ENCODE measurements around the gene BROX. TPM values are rescaled to one million over a fixed set of nuclear protein-coding genes. Genes with fewer than 3 reads are reported as not detected.
"Not testable (repeated sequence)": the region's sequence is repeated elsewhere in the genome, so short reads cannot be mapped to it uniquely, and the experiment has no call there.

The BROX gene
- total RNA-seq, 1 donor from 2014 or later: 34.6 TPM

GRCh38 chr1:222757646-222758268 lies 45.4 kb downstream of the BROX start:
- POLR2A ChIA-PET: interaction anchor here (0.5 kb wide), 1 partner anchor 19 kb away, joined by 4 read pairs; no protein-coding TSS in a partner anchor

DNA sequence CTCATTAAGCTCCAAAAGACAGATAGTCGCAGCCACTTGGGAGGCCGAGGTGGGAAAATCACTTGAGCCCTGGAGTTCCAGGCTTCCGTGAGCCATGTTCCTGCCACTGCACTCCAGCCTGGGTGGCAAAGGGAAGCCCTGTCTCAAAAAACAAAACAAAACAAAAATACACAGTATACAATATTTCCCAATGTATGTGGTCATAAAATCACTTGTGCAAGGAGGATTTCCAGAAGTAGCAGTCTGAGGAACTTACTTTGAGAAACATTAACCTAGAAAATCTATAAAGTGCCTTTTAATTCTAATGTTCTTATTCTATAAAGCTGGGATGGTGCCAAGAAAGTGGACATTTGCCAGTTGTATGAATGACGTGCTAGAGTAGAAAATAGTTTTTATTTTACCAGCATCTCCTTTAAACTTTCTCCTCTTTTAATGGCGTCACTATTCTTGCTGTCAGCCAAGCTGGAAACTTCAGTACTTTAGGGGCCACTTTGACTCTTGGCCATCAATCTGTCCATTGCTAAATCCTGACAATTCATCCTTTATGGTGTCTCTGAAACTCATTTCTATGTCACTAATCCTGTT lies 47.2 kb downstream of the BROX start:
- CTCF ChIA-PET: no interaction called here
- H3K4me1 Mint-ChIP-seq: peaks cover 16% of the 10 kb centered on the region
- ATAC-seq (ENCODE audit: low read depth): no peak
- POLR2A ChIA-PET: interaction anchor here (0.6 kb wide), 1 partner anchor 45 kb away, joined by 3 read pairs; no protein-coding TSS in a partner anchor
- no peaks in the 10 kb centered on the region for H3K9me3 Mint-ChIP-seq
- intact Hi-C loops (cut with micrococcal nuclease): no loop called here
- no peak for DNase-seq
- TF ChIP-seq, protein P1, sequence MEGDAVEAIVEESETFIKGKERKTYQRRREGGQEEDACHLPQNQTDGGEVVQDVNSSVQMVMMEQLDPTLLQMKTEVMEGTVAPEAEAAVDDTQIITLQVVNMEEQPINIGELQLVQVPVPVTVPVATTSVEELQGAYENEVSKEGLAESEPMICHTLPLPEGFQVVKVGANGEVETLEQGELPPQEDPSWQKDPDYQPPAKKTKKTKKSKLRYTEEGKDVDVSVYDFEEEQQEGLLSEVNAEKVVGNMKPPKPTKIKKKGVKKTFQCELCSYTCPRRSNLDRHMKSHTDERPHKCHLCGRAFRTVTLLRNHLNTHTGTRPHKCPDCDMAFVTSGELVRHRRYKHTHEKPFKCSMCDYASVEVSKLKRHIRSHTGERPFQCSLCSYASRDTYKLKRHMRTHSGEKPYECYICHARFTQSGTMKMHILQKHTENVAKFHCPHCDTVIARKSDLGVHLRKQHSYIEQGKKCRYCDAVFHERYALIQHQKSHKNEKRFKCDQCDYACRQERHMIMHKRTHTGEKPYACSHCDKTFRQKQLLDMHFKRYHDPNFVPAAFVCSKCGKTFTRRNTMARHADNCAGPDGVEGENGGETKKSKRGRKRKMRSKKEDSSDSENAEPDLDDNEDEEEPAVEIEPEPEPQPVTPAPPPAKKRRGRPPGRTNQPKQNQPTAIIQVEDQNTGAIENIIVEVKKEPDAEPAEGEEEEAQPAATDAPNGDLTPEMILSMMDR (IDR thresholded peaks at IDR 0.05): no peak
- H3K27ac Mint-ChIP-seq: no peak overlapping the region
- peaks cover 10% of the 10 kb centered on the region for H3K36me3 Mint-ChIP-seq (ENCODE audit: low read depth)
- H3K4me3 Mint-ChIP-seq: no peak overlapping the region
- H3K27me3 Mint-ChIP-seq: no peaks in the 10 kb centered on the region

More at GRCh38 chr1:222757646-222758268, 45.4 kb downstream of the BROX start:
- Mint-ChIP-seq H3K27me3 (no peaks in the 10 kb centered on the region), H3K4me1 (peaks cover 33% of the 10 kb centered on the region), H3K4me3 (no peak overlapping the region), H3K27ac (no peak overlapping the region), H3K36me3 (ENCODE audit: low read depth) (peaks cover 10% of the 10 kb centered on the region), H3K9me3 (no peaks in the 10 kb centered on the region)
- TF ChIP-seq, protein P1 (IDR thresholded peaks at IDR 0.05): no peak
- ATAC-seq (ENCODE audit: low read depth) (no peak), DNase-seq (no peak)
- CTCF ChIA-PET: interaction anchor here (0.7 to 1.9 kb wide), 3 partner anchors 13 to 36 kb away, joined by 3 to 4 read pairs (median 4); no protein-coding TSS in a partner anchor
- intact Hi-C loops (cut with micrococcal nuclease): no loop called here

DNA sequence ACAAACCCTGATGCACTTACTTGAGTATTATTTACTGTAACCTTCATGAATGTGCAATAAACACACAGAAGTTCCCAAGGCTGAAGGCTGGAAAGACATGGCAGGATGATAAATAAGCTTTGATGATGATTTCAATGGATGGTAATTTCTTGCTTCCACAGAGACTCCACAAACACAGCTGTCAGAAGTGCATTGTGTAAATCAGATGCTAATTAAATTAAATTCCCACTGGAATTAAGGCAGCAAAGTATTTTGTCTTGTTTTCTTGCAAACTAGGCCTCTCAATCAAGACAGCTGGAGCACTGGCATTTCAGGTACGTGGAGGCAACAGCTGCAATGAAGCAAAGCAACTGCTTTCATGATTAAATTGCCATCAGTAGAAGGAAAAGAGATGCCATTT lies 48.7 kb downstream of the BROX start:
- POLR2A ChIA-PET: no interaction called here
- TF ChIP-seq, protein P1 (IDR thresholded peaks at IDR 0.05): no peak
- CTCF ChIA-PET: interaction anchor here (0.9 kb wide), 1 partner anchor 22 kb away, joined by 3 read pairs; no protein-coding TSS in a partner anchor
- H3K27me3 Mint-ChIP-seq: no peaks in the 10 kb centered on the region
- no peak overlapping the region for H3K4me3 Mint-ChIP-seq
- H3K36me3 Mint-ChIP-seq (ENCODE audit: low read depth): peaks cover 12% of the 10 kb centered on the region
- no peak for DNase-seq
- H3K4me1 Mint-ChIP-seq: peaks cover 3% of the 10 kb centered on the region
- H3K9me3 Mint-ChIP-seq: no peaks in the 10 kb centered on the region
- no peak overlapping the region for H3K27ac Mint-ChIP-seq
- intact Hi-C loops (cut with micrococcal nuclease): no loop called here
- no peak for ATAC-seq (ENCODE audit: low read depth)

GRCh38 chr1:222762178-222762577 lies 49.8 kb downstream of the BROX start:
- H3K4me3 Mint-ChIP-seq; intact Hi-C loops (cut with micrococcal nuclease); H3K9me3 Mint-ChIP-seq; ATAC-seq (ENCODE audit: low read depth); POLR2A ChIA-PET; H3K27me3 Mint-ChIP-seq; DNase-seq; H3K4me1 Mint-ChIP-seq; CTCF ChIA-PET; H3K27ac Mint-ChIP-seq: not testable (repeated sequence)
- peaks cover 12% of the 10 kb centered on the region for H3K36me3 Mint-ChIP-seq (ENCODE audit: low read depth)

GRCh38 chr1:222767152-222767571 lies 54.8 kb downstream of the BROX start:
- H3K4me1 Mint-ChIP-seq: peaks cover 39% of the 10 kb centered on the region
- H3K27ac Mint-ChIP-seq: peak overlapping the region; percentile 20
- ATAC-seq (ENCODE audit: low read depth) (no peak), DNase-seq (no peak)
- H3K27me3 Mint-ChIP-seq: no peaks in the 10 kb centered on the region
- peaks cover 8% of the 10 kb centered on the region for H3K9me3 Mint-ChIP-seq
- ChIA-PET CTCF (interaction anchor here (1.3 kb wide), 1 partner anchor 28 kb away, joined by 3 read pairs; no protein-coding TSS in a partner anchor), POLR2A (interaction anchor here (1.1 to 1.4 kb wide), 2 partner anchors 54 to 314 kb away, joined by 3 to 5 read pairs; partner anchors contain the start of genes AIDA and BROX)
- intact Hi-C loops (cut with micrococcal nuclease): no loop called here
- H3K36me3 Mint-ChIP-seq (ENCODE audit: low read depth): peaks cover 13% of the 10 kb centered on the region
- TF ChIP-seq, protein P1 (IDR thresholded peaks at IDR 0.05): no peak
- no peak overlapping the region for H3K4me3 Mint-ChIP-seq

Measured in activated B cell treated with CpG ODN at 0.5 μM for 24 hours (primary cell).